ENCODE measurements around the gene PKN2. TPM values are rescaled to one million over a fixed set of nuclear protein-coding genes. Genes with fewer than 3 reads are reported as not detected.

Gene PKN2
- total and polyA plus RNA-seq, 2 of the 8 experiments (the other 6 are each of a cell fraction or from before 2014, with no cell fraction given) = 7.8 to 32.0 TPM

- H3K9ac ChIP-seq (replicated peaks in 1 of 4; ENCODE audit: extremely low read depth in 1 of 4, low read depth in 3 of 4, low read length in 3 of 4) = no peak overlapping the region
- H3K14ac ChIP-seq (ENCODE audit: insufficient read length) = no peak overlapping the region
- no peaks in the 10 kb centered on the region for H3K9me3 ChIP-seq (ENCODE audit: insufficient read depth in 2 of 2, low read depth in 1 of 2, low read length in 1 of 2)
- DNase-seq (ENCODE audit: low read depth in 1 of 2, low spot score in 2 of 2) (no peak), FAIRE-seq (no peak)
- no peak overlapping the region for H3K23ac ChIP-seq (ENCODE audit: insufficient read length)
- H2BK15ac ChIP-seq (ENCODE audit: low read length) = no peak overlapping the region
- no peak overlapping the region for H2BK120ac ChIP-seq (replicated peaks; ENCODE audit: low read depth, low read length)
- no peak overlapping the region for H2AK5ac ChIP-seq (ENCODE audit: low read depth, low read length)
- no peaks in the 10 kb centered on the region for H3K23me2 ChIP-seq (ENCODE audit: low read depth, low read length)
- H4K8ac ChIP-seq (ENCODE audit: extremely low read depth, insufficient read depth, low read length) = no peak overlapping the region
- POLR2A ChIA-PET (ENCODE audit: partially characterized antibody) = interaction anchor here (0.8 kb wide), 1 partner anchor 13 kb away, joined by 4 read pairs; the partner anchor contains the start of gene GTF2B
- H3K27ac ChIP-seq (ENCODE audit: low read depth, low read length) = no peak overlapping the region
- WGBS, 2 experiments (ENCODE audit: extremely low coverage in 1 of 2, insufficient coverage in 1 of 2, insufficient read length in 1 of 2, insufficient replicate concordance in 2 of 2, low coverage in 1 of 2, low lambda C conversion rate in 2 of 2, missing lambda C conversion rate in 1 of 2) = 89% methylated on average over 9 of the region's 9 CpGs; no CpG with 5 or more reads in 1 of the 2 experiments
- H3K4me1 ChIP-seq (replicated peaks in 1 of 4; ENCODE audit: control insufficient read depth in 3 of 4, insufficient read depth in 4 of 4, low read length in 3 of 4) = no peaks in the 10 kb centered on the region
- no peak overlapping the region for H3K18ac ChIP-seq (ENCODE audit: extremely low read depth, low read length)
- H4K20me1 ChIP-seq (replicated peaks in 1 of 2; ENCODE audit: control insufficient read depth in 1 of 2, insufficient read depth in 2 of 2, low read length in 2 of 2) = no peaks in the 10 kb centered on the region
- no peak overlapping the region for H3K4me2 ChIP-seq (ENCODE audit: insufficient read depth in 1 of 2, low read depth in 2 of 2, low read length in 2 of 2)
- CTCF ChIA-PET (ENCODE audit: partially characterized antibody) = interaction anchor here (0.8 to 5.4 kb wide), 13 partner anchors 10 to 328 kb away, joined by 3 to 68 read pairs (median 4); partner anchors contain the start of gene GTF2B
- H3K27me3 ChIP-seq (replicated peaks in 1 of 4; ENCODE audit: control insufficient read depth in 3 of 4, extremely low read depth in 1 of 4, insufficient read depth in 3 of 4, low read length in 3 of 4) = no peaks in the 10 kb centered on the region
- no peak overlapping the region for H3K4me3 ChIP-seq (ENCODE audit: extremely low read depth in 1 of 4, insufficient read depth in 2 of 4, low read depth in 3 of 4, low read length in 4 of 4)
- H3K36me3 ChIP-seq (ENCODE audit: control insufficient read depth in 2 of 4, insufficient read depth in 4 of 4, low read length in 3 of 4) = peaks cover 0 to 2% (median 0%) of the 10 kb centered on the region in 4 experiments; a peak in 1 of 8 replicates
- no peak overlapping the region for H2AFZ ChIP-seq (ENCODE audit: low read length)
- H3K56ac ChIP-seq (replicated peaks; ENCODE audit: insufficient read length, low read depth, low read length) = no peak overlapping the region
- H4K5ac ChIP-seq (ENCODE audit: insufficient read length, low read depth, low read length) = no peak overlapping the region
- no peak overlapping the region for H3K4ac ChIP-seq (replicated peaks; ENCODE audit: insufficient read length, low read depth, low read length)
- no peak overlapping the region for H2BK5ac ChIP-seq (ENCODE audit: low read depth, low read length)
- no peaks in the 10 kb centered on the region for H3K79me2 ChIP-seq (ENCODE audit: control insufficient read depth in 1 of 2, insufficient read depth in 2 of 2, low read length in 2 of 2)
- H4K91ac ChIP-seq (replicated peaks; ENCODE audit: insufficient read length, low read length) = no peak overlapping the region
- no peak overlapping the region for H2BK12ac ChIP-seq (ENCODE audit: low read depth, low read length)
- no peak overlapping the region for H2BK20ac ChIP-seq (ENCODE audit: low read length)
- H3K79me1 ChIP-seq (ENCODE audit: low read depth, low read length) = no peaks in the 10 kb centered on the region
- TF ChIP-seq, protein P1, sequence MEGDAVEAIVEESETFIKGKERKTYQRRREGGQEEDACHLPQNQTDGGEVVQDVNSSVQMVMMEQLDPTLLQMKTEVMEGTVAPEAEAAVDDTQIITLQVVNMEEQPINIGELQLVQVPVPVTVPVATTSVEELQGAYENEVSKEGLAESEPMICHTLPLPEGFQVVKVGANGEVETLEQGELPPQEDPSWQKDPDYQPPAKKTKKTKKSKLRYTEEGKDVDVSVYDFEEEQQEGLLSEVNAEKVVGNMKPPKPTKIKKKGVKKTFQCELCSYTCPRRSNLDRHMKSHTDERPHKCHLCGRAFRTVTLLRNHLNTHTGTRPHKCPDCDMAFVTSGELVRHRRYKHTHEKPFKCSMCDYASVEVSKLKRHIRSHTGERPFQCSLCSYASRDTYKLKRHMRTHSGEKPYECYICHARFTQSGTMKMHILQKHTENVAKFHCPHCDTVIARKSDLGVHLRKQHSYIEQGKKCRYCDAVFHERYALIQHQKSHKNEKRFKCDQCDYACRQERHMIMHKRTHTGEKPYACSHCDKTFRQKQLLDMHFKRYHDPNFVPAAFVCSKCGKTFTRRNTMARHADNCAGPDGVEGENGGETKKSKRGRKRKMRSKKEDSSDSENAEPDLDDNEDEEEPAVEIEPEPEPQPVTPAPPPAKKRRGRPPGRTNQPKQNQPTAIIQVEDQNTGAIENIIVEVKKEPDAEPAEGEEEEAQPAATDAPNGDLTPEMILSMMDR (IDR thresholded peaks at IDR 0.05; ENCODE audit: control extremely low read depth in 1 of 3, insufficient read depth in 1 of 3, low read depth in 1 of 3, low read length in 3 of 3) = no peak
- no peak for TF ChIP-seq MAX (IDR thresholded peaks at IDR 0.05)
- TF ChIP-seq BACH1 (IDR thresholded peaks at IDR 0.05; ENCODE audit: low read length) = no peak
These were observed 193.8 kb downstream of the PKN2 start for GRCh38 chr1:88877911-88878310.

Measured in H1 (cell line).